ENCODE results near the gene YPEL1. TPM values are rescaled to one million over a fixed set of nuclear protein-coding genes. Genes with fewer than 3 reads are reported as not detected.

YPEL1 gene
- total RNA-seq, 2 donors from 2014 or later = 1.6 to 4.4 TPM

- DNase-seq = peak; percentile 73 to 89 (median 88)
- Histone ChIP-seq H3K4me1 (peaks cover 71% of the 10 kb centered on the region), H3K9me3 (no peaks in the 10 kb centered on the region), H3K4me3 (no peak overlapping the region), H3K27ac (peak overlapping the region; percentile 78 to 89 (median 84)), H3K36me3 (replicated peaks in 1 of 2; ENCODE audit: insufficient read depth in 1 of 2, low read depth in 2 of 2) (peaks cover 0 to 8% of the 10 kb centered on the region in 2 donors), H3K27me3 (no peaks in the 10 kb centered on the region)
- TF ChIP-seq, protein P1, sequence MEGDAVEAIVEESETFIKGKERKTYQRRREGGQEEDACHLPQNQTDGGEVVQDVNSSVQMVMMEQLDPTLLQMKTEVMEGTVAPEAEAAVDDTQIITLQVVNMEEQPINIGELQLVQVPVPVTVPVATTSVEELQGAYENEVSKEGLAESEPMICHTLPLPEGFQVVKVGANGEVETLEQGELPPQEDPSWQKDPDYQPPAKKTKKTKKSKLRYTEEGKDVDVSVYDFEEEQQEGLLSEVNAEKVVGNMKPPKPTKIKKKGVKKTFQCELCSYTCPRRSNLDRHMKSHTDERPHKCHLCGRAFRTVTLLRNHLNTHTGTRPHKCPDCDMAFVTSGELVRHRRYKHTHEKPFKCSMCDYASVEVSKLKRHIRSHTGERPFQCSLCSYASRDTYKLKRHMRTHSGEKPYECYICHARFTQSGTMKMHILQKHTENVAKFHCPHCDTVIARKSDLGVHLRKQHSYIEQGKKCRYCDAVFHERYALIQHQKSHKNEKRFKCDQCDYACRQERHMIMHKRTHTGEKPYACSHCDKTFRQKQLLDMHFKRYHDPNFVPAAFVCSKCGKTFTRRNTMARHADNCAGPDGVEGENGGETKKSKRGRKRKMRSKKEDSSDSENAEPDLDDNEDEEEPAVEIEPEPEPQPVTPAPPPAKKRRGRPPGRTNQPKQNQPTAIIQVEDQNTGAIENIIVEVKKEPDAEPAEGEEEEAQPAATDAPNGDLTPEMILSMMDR (IDR thresholded peaks at IDR 0.05) = no peak
- peak in 1 of 3 donors; percentile 18 for TF ChIP-seq POLR2A (IDR thresholded peaks at IDR 0.05)
- peak; percentile 69 for ATAC-seq
- intact Hi-C loops (cut with DNase I) = no loop called here
- WGBS, 2 donors = 43 to 48% methylated on average over 3 to 7 of the region's 7 CpGs
Measured at GRCh38 chr22:21683401-21683811, 52.2 kb downstream of the YPEL1 start.

DNA sequence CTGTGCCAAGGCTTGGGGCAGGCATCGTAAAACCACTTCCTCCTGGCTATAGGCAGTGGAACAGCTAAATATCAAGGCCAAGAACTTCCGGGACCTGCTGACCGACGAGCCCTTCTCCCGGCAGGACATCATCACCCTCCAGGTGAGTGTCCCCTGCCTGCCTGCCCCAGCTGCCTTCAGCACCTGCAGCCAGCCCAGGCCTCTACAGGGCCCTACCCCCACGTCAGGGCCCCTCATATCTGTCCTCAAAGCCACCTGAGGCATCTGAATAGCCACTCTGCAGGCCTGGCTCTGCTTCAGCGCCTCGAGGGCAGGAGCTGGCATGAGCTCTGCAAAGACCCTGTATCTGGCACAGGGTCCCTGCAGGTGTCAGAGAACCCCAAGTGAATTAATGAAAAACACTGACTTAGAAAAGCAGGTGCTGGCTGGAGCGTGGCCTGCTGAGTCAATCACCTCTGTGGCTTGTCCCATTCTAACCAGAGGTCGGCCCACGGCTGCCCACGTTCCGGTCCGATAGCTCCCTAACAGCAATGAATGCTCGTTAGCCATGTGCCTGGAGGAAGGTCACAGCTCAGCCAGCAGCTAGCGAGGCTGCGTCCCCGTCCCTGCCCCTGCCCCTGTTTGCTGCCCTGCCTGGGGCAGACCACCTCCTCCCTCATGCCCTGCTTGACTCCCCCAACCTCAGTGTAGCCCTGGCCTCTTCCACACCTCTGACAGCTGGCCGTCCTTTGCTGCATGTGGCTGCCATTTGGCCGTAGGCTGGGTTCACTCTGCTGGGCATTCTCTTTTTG lies 53.0 kb downstream of the YPEL1 start:
- 47 to 49% methylated on average over 5 to 20 of the region's 20 CpGs for WGBS, 2 donors
- H3K27ac ChIP-seq = peak overlapping the region; percentile 78 to 89 (median 84)
- intact Hi-C loops (cut with DNase I) = no loop called here
- no peaks in the 10 kb centered on the region for H3K9me3 ChIP-seq
- H3K36me3 ChIP-seq (replicated peaks in 1 of 2; ENCODE audit: insufficient read depth in 1 of 2, low read depth in 2 of 2) = peaks cover 0 to 8% of the 10 kb centered on the region in 2 donors
- peak in 3 of 4 donors; percentile 37 to 58 (median 44) for DNase-seq
- H3K4me1 ChIP-seq = peaks cover 63% of the 10 kb centered on the region
- no peaks in the 10 kb centered on the region for H3K27me3 ChIP-seq
- ATAC-seq = no peak
- no peak for TF ChIP-seq POLR2A (IDR thresholded peaks at IDR 0.05)
- TF ChIP-seq, protein P1 (IDR thresholded peaks at IDR 0.05) = no peak
- H3K4me3 ChIP-seq = no peak overlapping the region

- intact Hi-C loops (cut with DNase I) = no loop called here
- Histone ChIP-seq H3K9me3 (no peaks in the 10 kb centered on the region), H3K4me3 (no peak overlapping the region), H3K27ac (peak overlapping the region; percentile 78 to 89 (median 84)), H3K4me1 (peaks cover 55% of the 10 kb centered on the region), H3K27me3 (no peaks in the 10 kb centered on the region), H3K36me3 (replicated peaks in 1 of 2; ENCODE audit: insufficient read depth in 1 of 2, low read depth in 2 of 2) (peaks cover 0 to 8% of the 10 kb centered on the region in 2 donors)
- no peak for TF ChIP-seq POLR2A (IDR thresholded peaks at IDR 0.05)
- TF ChIP-seq, protein P1 (IDR thresholded peaks at IDR 0.05) = no peak
- ATAC-seq (no peak), DNase-seq (peak in 2 of 4 donors; percentile 18 to 50)
- WGBS, 2 donors = 62 to 64% methylated on average over 16 to 24 of the region's 24 CpGs
Measured at GRCh38 chr22:21681566-21682370, 53.8 kb downstream of the YPEL1 start.

DNA sequence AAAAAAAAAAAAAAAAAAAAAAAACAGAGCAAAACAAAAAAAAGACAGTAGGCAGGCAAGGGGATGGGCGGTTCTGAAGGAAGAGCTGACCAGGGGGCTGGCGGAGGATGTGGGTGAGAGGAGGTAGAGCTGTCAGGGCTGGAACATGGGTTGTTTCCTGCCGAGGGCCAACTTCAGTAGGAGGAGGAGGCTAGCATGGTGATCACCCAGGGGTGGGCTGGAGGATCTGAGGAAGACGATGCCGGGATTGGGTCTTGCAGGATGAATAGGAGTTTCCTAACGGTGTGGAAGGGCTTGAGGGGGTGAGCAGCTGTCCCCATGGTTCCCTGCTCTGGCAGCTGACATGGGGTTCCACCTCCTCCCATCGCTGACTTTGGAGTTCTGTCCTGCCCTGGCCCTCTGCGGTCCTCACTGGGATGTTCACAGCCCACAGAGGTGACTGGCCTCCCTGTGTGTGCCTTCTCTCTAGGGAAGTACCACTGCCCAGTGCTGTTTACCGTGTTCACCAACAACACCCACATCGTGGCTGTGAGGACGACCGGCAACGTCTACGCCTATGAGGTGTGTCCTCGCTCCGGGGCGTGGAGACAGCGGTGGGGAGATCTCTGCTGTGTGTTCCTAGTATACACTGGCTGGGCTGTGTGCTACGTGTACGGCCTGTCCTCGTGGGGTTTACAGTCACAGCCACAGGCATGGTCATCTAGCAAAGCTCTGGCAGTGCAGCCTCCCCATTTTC lies 54.6 kb downstream of the YPEL1 start:
- no peak for ATAC-seq
- Histone ChIP-seq H3K9me3 (no peaks in the 10 kb centered on the region), H3K27me3 (no peaks in the 10 kb centered on the region), H3K4me3 (no peak overlapping the region), H3K4me1 (peaks cover 47% of the 10 kb centered on the region), H3K36me3 (replicated peaks in 1 of 2; ENCODE audit: insufficient read depth in 1 of 2, low read depth in 2 of 2) (peaks cover 0 to 6% of the 10 kb centered on the region in 2 donors), H3K27ac (peak overlapping the region in 3 of 4 donors; percentile 78 to 89 (median 86))
- DNase-seq = no peak
- TF ChIP-seq, protein P1 (IDR thresholded peaks at IDR 0.05) = no peak
- no peak for TF ChIP-seq POLR2A (IDR thresholded peaks at IDR 0.05)
- intact Hi-C loops (cut with DNase I) = no loop called here
- 94 to 96% methylated on average over 17 to 21 of the region's 21 CpGs for WGBS, 2 donors

All from body of pancreas (tissue), 4 donors.